HG03139 (cell line): ENCODE data around the gene BCL7B.
A peak's percentile ranks its signal among the peaks of the same experiment; 100 is the strongest.
"Not testable (repeated sequence)": the region's sequence is repeated elsewhere in the genome, so short reads cannot be mapped to it uniquely, and the experiment has no call there.

Experiments used
- ATAC-seq: cut with Tn5 transposase; IDR thresholded peaks from one replicate; pipeline ENCODE4 v1.9.1; 2021; ENCODE audit not compliant: unreplicated experiment

Gene BCL7B

GRCh38 chr7:73537051-73537450 lies 20.4 kb downstream of the BCL7B start:
- ATAC-seq: no peak

GRCh38 chr7:73536479-73536878 lies 21.0 kb downstream of the BCL7B start:
- ATAC-seq: no peak

GRCh38 chr7:73535918-73536317 lies 21.6 kb downstream of the BCL7B start:
- not testable (repeated sequence) for ATAC-seq

GRCh38 chr7:73533742-73534141 lies 23.7 kb downstream of the BCL7B start:
- ATAC-seq: no peak

- ATAC-seq: no peak
Observed at GRCh38 chr7:73532224-73532623, 25.3 kb downstream of the BCL7B start.

GRCh38 chr7:73530800-73531199 lies 26.7 kb downstream of the BCL7B start:
- ATAC-seq: no peak

- no peak for ATAC-seq
Observed at GRCh38 chr7:73526896-73527821, 30.3 kb downstream of the BCL7B start.

- ATAC-seq: not testable (repeated sequence)
Observed at GRCh38 chr7:73526158-73526494, 31.4 kb downstream of the BCL7B start.

GRCh38 chr7:73522105-73522872 lies 35.2 kb downstream of the BCL7B start, which contains the start of gene BAZ1B:
Gene BAZ1B (minus strand): TSS chr7:73522293. CDS start chr7:73521933, 360 bp downstream.
- ATAC-seq: peak; percentile 73

- peak; percentile 39 for ATAC-seq
Observed at GRCh38 chr7:73521636-73522104, 35.8 kb downstream of the BCL7B start.

GRCh38 chr7:73520673-73521635 lies 36.5 kb downstream of the BCL7B start:
- no peak for ATAC-seq

- no peak for ATAC-seq
Observed at GRCh38 chr7:73519867-73520672, 37.4 kb downstream of the BCL7B start.

GRCh38 chr7:73518470-73518869 lies 39.0 kb downstream of the BCL7B start:
- no peak for ATAC-seq

- no peak for ATAC-seq
Observed at GRCh38 chr7:73517241-73517995, 40.1 kb downstream of the BCL7B start.

GRCh38 chr7:73515178-73515577 lies 42.3 kb downstream of the BCL7B start:
- no peak for ATAC-seq

- no peak for ATAC-seq
Observed at GRCh38 chr7:73512018-73512780, 45.3 kb downstream of the BCL7B start.

- ATAC-seq: no peak
Observed at GRCh38 chr7:73509463-73509862, 48.0 kb downstream of the BCL7B start.

- ATAC-seq: no peak
Observed at GRCh38 chr7:73507556-73507955, 49.9 kb downstream of the BCL7B start.
